OCI-LY7 (cell line): ENCODE results near the gene GSTO1. TPM values are rescaled to one million over a fixed set of nuclear protein-coding genes. Genes with fewer than 3 reads are reported as not detected.

Source experiments
- BruUV-seq: library from RNA; stranded (reverse); fragments of 400-500 nt; replicated peaks from 2 replicates; lab custom pipeline; 2021; lab: Mats Ljungman, UMichigan
- CTCF ChIA-PET: fragments of 300-600 bp; sonication (Branson Sonifier 250); formaldehyde crosslinking; loops from one replicate; lab custom pipeline; 2022; ENCODE audit warnings: antibody characterized with exemption; ENCODE audit not compliant: unreplicated experiment; lab: Charles Lee
- POLR2A ChIA-PET: fragments of 300-600 bp; sonication (Branson Sonifier 250); formaldehyde crosslinking; loops from one replicate; lab custom pipeline; 2022; ENCODE audit warnings: antibody characterized with exemption; lab: Charles Lee
- DNase-seq: peaks from one replicate; pipeline ENCODE4 v3.0.0-alpha.2; 2015; ENCODE audit warnings: low spot score
- H2AFZ ChIP-seq: fragments of 200-600 bp; sonication (generic), shearing (Covaris generic); 2 replicates; pipeline ENCODE4 v1.6.1; 2014; ENCODE audit warnings: mild to moderate bottlenecking, antibody characterized with exemption, low read length, moderate library complexity
- H3K27ac ChIP-seq: fragments of 200-600 bp; sonication (generic); 2 replicates; pipeline ENCODE4 v1.5.1; 2014; ENCODE audit warnings: mixed run types, low read depth, mild to moderate bottlenecking, moderate library complexity, low read length, inconsistent platforms; ENCODE audit not compliant: poor library complexity, severe bottlenecking
- H3K36me3 ChIP-seq: fragments of 200-600 bp; sonication (generic); 2 replicates; pipeline ENCODE4 v1.6.1; 2014; ENCODE audit warnings: mild to moderate bottlenecking, antibody characterized with exemption, low read length, moderate library complexity, mixed read lengths; ENCODE audit not compliant: insufficient read depth
- H3K4me1 ChIP-seq: fragments of 200-600 bp; sonication (generic); 2 replicates; pipeline ENCODE4 v1.5.1; 2014; ENCODE audit warnings: mild to moderate bottlenecking, low read length; ENCODE audit not compliant: insufficient read depth, poor library complexity, severe bottlenecking
- H3K4me2 ChIP-seq: fragments of 200-600 bp; sonication (generic); 2 replicates; pipeline ENCODE4 v1.6.1; 2014; ENCODE audit warnings: mild to moderate bottlenecking, low read length
- H3K4me3 ChIP-seq: fragments of 200-600 bp; sonication (generic); 2 replicates; pipeline ENCODE4 v1.5.1; 2014; ENCODE audit warnings: mild to moderate bottlenecking, low read depth, low read length; ENCODE audit not compliant: poor library complexity, severe bottlenecking
- H3K79me2 ChIP-seq: fragments of 200-600 bp; sonication (generic); 2 replicates; pipeline ENCODE4 v1.6.1; 2016; ENCODE audit warnings: low read depth, mild to moderate bottlenecking, low read length, moderate library complexity, mixed read lengths; ENCODE audit not compliant: insufficient read depth
- H3K9me2 ChIP-seq: fragments of 200-600 bp; sonication (generic); 2 replicates; pipeline ENCODE4 v1.6.1; 2016; ENCODE audit warnings: mild to moderate bottlenecking, low read length, mixed read lengths; ENCODE audit not compliant: insufficient read depth
- H3K9me3 ChIP-seq: fragments of 200-600 bp; sonication (generic); 2 replicates; pipeline ENCODE4 v1.6.1; 2014; ENCODE audit warnings: mild to moderate bottlenecking, mixed run types, low read length, mixed read lengths
- H4K20me1 ChIP-seq: fragments of 200-600 bp; sonication (generic); 2 replicates; pipeline ENCODE4 v1.6.1; 2014; ENCODE audit warnings: mild to moderate bottlenecking, antibody characterized with exemption, low read length, moderate library complexity, mixed read lengths; ENCODE audit not compliant: insufficient read depth
- EZH2phosphoT487 ChIP-seq: fragments of 200-600 bp; sonication (generic); IDR thresholded peaks from 2 replicates; pipeline ENCODE4 v1.6.1; 2018; ENCODE audit warnings: low read depth, borderline replicate concordance, mild to moderate bottlenecking, mixed run types, antibody characterized with exemption, low read length, moderate library complexity, mixed read lengths
- intact Hi-C: fragments of 100-400 bp; cut with micrococcal nuclease; formaldehyde crosslinking; loops from one replicate; pipeline ENCODE4 v1.10.0; 2022; ENCODE audit not compliant: unreplicated experiment
- total RNA-seq, 2 experiments: library from RNA; depleted of rRNA in 1 of 2; stranded (reverse); fragments of >200 nt in 1 of 2; shearing (Covaris generic) in 1 of 2; gene quantifications; 2 replicates each; pipeline ENCODE4 v1.2.3, GENCODE V29; 2014 to 2022
- TF ChIP-seq, protein P1 (sequence below): fragments of 200-600 bp; sonication (generic); conservative IDR thresholded peaks from 2 replicates; pipeline ENCODE4 v1.5.1; 2014; ENCODE audit warnings: mild to moderate bottlenecking, antibody characterized with exemption, low read length, moderate library complexity, mixed read lengths

GSTO1 gene
- total RNA-seq, 2 experiments from 2014 or later, result 1.7 to 27.4 TPM

- no peak for DNase-seq
- ChIA-PET POLR2A (interaction anchor here (0.6 to 1.3 kb wide), 2 partner anchors 9 to 25 kb away, joined by 3 to 4 read pairs; partner anchors contain the start of gene GSTO2), CTCF (no interaction called here)
- intact Hi-C loops, result no loop called here
- Histone ChIP-seq H3K79me2 (peaks cover 46% of the 10 kb centered on the region; the same call in 1 of the 2 replicates), H3K9me2 (no peaks in the 10 kb centered on the region), H3K36me3 (peaks cover 54% of the 10 kb centered on the region), H3K4me1 (peaks cover 7% of the 10 kb centered on the region), H3K27ac (no peak overlapping the region), H3K4me3 (no peak overlapping the region), H3K9me3 (no peaks in the 10 kb centered on the region), H3K4me2 (no peak overlapping the region), H2AFZ (no peak overlapping the region), H4K20me1 (peaks cover 21% of the 10 kb centered on the region; the same call in 1 of the 2 replicates)
- no peak for TF ChIP-seq EZH2phosphoT487
- TF ChIP-seq, protein P1, sequence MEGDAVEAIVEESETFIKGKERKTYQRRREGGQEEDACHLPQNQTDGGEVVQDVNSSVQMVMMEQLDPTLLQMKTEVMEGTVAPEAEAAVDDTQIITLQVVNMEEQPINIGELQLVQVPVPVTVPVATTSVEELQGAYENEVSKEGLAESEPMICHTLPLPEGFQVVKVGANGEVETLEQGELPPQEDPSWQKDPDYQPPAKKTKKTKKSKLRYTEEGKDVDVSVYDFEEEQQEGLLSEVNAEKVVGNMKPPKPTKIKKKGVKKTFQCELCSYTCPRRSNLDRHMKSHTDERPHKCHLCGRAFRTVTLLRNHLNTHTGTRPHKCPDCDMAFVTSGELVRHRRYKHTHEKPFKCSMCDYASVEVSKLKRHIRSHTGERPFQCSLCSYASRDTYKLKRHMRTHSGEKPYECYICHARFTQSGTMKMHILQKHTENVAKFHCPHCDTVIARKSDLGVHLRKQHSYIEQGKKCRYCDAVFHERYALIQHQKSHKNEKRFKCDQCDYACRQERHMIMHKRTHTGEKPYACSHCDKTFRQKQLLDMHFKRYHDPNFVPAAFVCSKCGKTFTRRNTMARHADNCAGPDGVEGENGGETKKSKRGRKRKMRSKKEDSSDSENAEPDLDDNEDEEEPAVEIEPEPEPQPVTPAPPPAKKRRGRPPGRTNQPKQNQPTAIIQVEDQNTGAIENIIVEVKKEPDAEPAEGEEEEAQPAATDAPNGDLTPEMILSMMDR, result no peak
- BruUV-seq, result no TSS peak
Observed at GRCh38 chr10:104259999-104260774, 5.5 kb downstream of the GSTO1 start.

DNA sequence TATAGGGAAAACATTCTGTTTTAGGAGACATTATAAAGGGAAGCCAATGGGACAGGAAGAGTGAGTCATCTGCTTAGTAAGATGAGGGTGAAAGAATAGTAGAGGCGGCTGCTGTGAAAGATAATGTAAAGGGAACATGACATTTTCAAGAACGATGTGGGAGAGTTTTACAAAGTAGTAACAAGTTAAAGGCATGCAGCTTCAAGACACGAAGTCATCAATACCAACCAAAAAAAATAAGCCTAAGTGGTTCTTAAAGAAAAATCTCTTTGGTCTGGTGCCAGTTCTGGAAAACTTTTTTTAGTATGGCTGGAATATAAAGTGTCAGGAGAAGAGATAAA lies 6.1 kb downstream of the GSTO1 start:
- CTCF ChIA-PET, result no interaction called here
- BruUV-seq, result no TSS peak

More for the DNA sequence above, 6.1 kb downstream of the GSTO1 start:
- POLR2A ChIA-PET, result interaction anchor here (1.0 kb wide), 1 partner anchor 13 kb away, joined by 4 read pairs; no protein-coding TSS in a partner anchor
- Histone ChIP-seq H3K4me2 (no peak overlapping the region), H3K27ac (no peak overlapping the region), H3K36me3 (peaks cover 60% of the 10 kb centered on the region), H3K79me2 (peaks cover 50% of the 10 kb centered on the region; the same call in 1 of the 2 replicates), H3K9me2 (no peaks in the 10 kb centered on the region), H3K4me3 (no peak overlapping the region), H2AFZ (no peak overlapping the region), H4K20me1 (peaks cover 27% of the 10 kb centered on the region; the same call in 1 of the 2 replicates), H3K9me3 (no peaks in the 10 kb centered on the region), H3K4me1 (peaks cover 5% of the 10 kb centered on the region)
- DNase-seq, result no peak
- no peak for TF ChIP-seq EZH2phosphoT487
- TF ChIP-seq, protein P1, result no peak
- intact Hi-C loops, result no loop called here
